ENCODE data around the gene DCTPP1.

The DCTPP1 gene

GRCh38 chr16:30394592-30395154 lies 35.2 kb downstream of the DCTPP1 start:
- peak overlapping the region; percentile 78 for H3K4me3 ChIP-seq (ENCODE audit: low read depth, low read length)
- TF ChIP-seq CTCF (conservative IDR thresholded peaks at IDR 0.05; ENCODE audit: low read depth, low read length): no peak
- DNase-seq (ENCODE audit: low read depth): peak; percentile 34

- DNase-seq (ENCODE audit: low read depth): no peak
- no peak overlapping the region for H3K4me3 ChIP-seq (ENCODE audit: low read depth, low read length)
- TF ChIP-seq CTCF (conservative IDR thresholded peaks at IDR 0.05; ENCODE audit: low read depth, low read length): no peak
Observed at GRCh38 chr16:30383521-30383920, 46.3 kb downstream of the DCTPP1 start.

GRCh38 chr16:30382111-30382881 lies 47.5 kb downstream of the DCTPP1 start, which contains the start of gene SEPTIN1:
Gene SEPTIN1, minus strand, starts transcription at chr16:30382561. Its CDS starts 19 bp downstream, at chr16:30382542.
- no peak for TF ChIP-seq CTCF (conservative IDR thresholded peaks at IDR 0.05; ENCODE audit: low read depth, low read length)
- DNase-seq (ENCODE audit: low read depth): no peak

GRCh38 chr16:30381291-30382041 lies 48.4 kb downstream of the DCTPP1 start:
- no peak for DNase-seq (ENCODE audit: low read depth)
- TF ChIP-seq CTCF (conservative IDR thresholded peaks at IDR 0.05; ENCODE audit: low read depth, low read length): no peak
- no peak overlapping the region for H3K4me3 ChIP-seq (ENCODE audit: low read depth, low read length)

More at GRCh38 chr16:30382111-30382881, 47.5 kb downstream of the DCTPP1 start, which contains the start of gene SEPTIN1:
- H3K4me3 ChIP-seq (ENCODE audit: low read depth, low read length): no peak within 1 kb of the TSS

GRCh38 chr16:30380803-30381208 lies 49.0 kb downstream of the DCTPP1 start:
- DNase-seq (ENCODE audit: low read depth): no peak
- no peak overlapping the region for H3K4me3 ChIP-seq (ENCODE audit: low read depth, low read length)
- TF ChIP-seq CTCF (conservative IDR thresholded peaks at IDR 0.05; ENCODE audit: low read depth, low read length): no peak

GRCh38 chr16:30380072-30380802 lies 49.6 kb downstream of the DCTPP1 start:
- no peak for TF ChIP-seq CTCF (conservative IDR thresholded peaks at IDR 0.05; ENCODE audit: low read depth, low read length)
- no peak overlapping the region for H3K4me3 ChIP-seq (ENCODE audit: low read depth, low read length)
- DNase-seq (ENCODE audit: low read depth): no peak
